Subcutaneous adipose tissue (tissue), 4 donors: ENCODE data around the gene COL21A1. TPM values are rescaled to one million over a fixed set of nuclear protein-coding genes. Genes with fewer than 3 reads are reported as not detected.

Source experiments
- CTCF ChIP-seq: fragments of 450-650 bp; IDR thresholded peaks from one replicate; pipeline ENCODE4 v1.5.1; 2016; ENCODE audit warnings: low read depth, mild to moderate bottlenecking, control low read depth, antibody characterized with exemption, moderate library complexity
- total RNA-seq, 4 donors: library from RNA; depleted of rRNA; stranded (reverse); fragments of >200 nt; gene quantifications; one replicate each; pipeline ENCODE4 v1.1.0, GENCODE V29; 2016

The COL21A1 gene
- total RNA-seq, 4 donors from 2014 or later = 1.1 to 28.3 (median 2.0) TPM

- no peak for TF ChIP-seq CTCF
These were observed 12.1 kb upstream of the COL21A1 start for GRCh38 chr6:56259234-56260077.

GRCh38 chr6:56255349-56255748, 8.0 kb upstream of the COL21A1 start:
- TF ChIP-seq CTCF = no peak

GRCh38 chr6:56250266-56250665, 2.9 kb upstream of the COL21A1 start:
- no peak for TF ChIP-seq CTCF

- no peak for TF ChIP-seq CTCF
These were observed 308 bp upstream of the COL21A1 start for GRCh38 chr6:56247654-56248122.

- TF ChIP-seq CTCF = no peak
These were observed 869 bp downstream of the COL21A1 start for GRCh38 chr6:56246541-56246880.

- TF ChIP-seq CTCF = no peak
These were observed 1.5 kb downstream of the COL21A1 start for GRCh38 chr6:56245903-56246351.

GRCh38 chr6:56244528-56245253, 2.7 kb downstream of the COL21A1 start:
- TF ChIP-seq CTCF = no peak
